Calu3 (cell line): ENCODE data around the gene COX7A2L. TPM values are rescaled to one million over a fixed set of nuclear protein-coding genes. Genes with fewer than 3 reads are reported as not detected.
"Not testable (repeated sequence)": the region's sequence is repeated elsewhere in the genome, so short reads cannot be mapped to it uniquely, and the experiment has no call there.

ENCODE experiments used
- BruUV-seq: library from RNA; stranded (reverse); fragments of 400-500 nt; replicated peaks from 2 replicates; lab custom pipeline; 2021; lab: Mats Ljungman, UMichigan
- CTCF ChIA-PET: fragments of 300-600 bp; sonication (Branson Sonifier 250); formaldehyde crosslinking; loops from one replicate; lab custom pipeline; 2022; ENCODE audit warnings: antibody characterized with exemption; lab: Charles Lee
- DNase-seq: peaks from one replicate; pipeline ENCODE4 v3.0.0; 2022
- H3K27ac Mint-ChIP-seq: one replicate; pipeline ENCODE4 v1.8.0; 2022; ENCODE audit warnings: mixed read lengths; ENCODE audit not compliant: unreplicated experiment
- H3K27me3 Mint-ChIP-seq: one replicate; pipeline ENCODE4 v1.8.0; 2022; ENCODE audit warnings: mixed read lengths; ENCODE audit not compliant: unreplicated experiment
- H3K36me3 Mint-ChIP-seq: one replicate; pipeline ENCODE4 v1.8.0; 2022; ENCODE audit warnings: mild to moderate bottlenecking, moderate library complexity, mixed read lengths; ENCODE audit not compliant: insufficient read depth, unreplicated experiment
- H3K4me1 Mint-ChIP-seq: one replicate; pipeline ENCODE4 v1.8.0; 2022; ENCODE audit warnings: mild to moderate bottlenecking, low read depth, mixed read lengths; ENCODE audit not compliant: unreplicated experiment
- H3K4me3 Mint-ChIP-seq: one replicate; pipeline ENCODE4 v1.8.0; 2022; ENCODE audit warnings: mild to moderate bottlenecking, low read depth, moderate library complexity, mixed read lengths; ENCODE audit not compliant: unreplicated experiment
- H3K9me3 Mint-ChIP-seq: one replicate; pipeline ENCODE4 v1.8.0; 2022; ENCODE audit warnings: low read depth, mixed read lengths; ENCODE audit not compliant: unreplicated experiment
- CTCF ChIP-seq: fragments of 200-600 bp; IDR thresholded peaks from one replicate; pipeline ENCODE4 v1.8.0; 2022; ENCODE audit warnings: antibody characterized with exemption; ENCODE audit not compliant: unreplicated experiment
- intact Hi-C: fragments of 100-400 bp; cut with micrococcal nuclease; formaldehyde crosslinking; loops from one replicate; pipeline ENCODE4 v1.10.0; 2022; ENCODE audit not compliant: unreplicated experiment
- total RNA-seq: library from RNA; stranded (reverse); gene quantifications from 2 replicates; pipeline ENCODE4 v1.2.3, GENCODE V29; 2022

Gene COX7A2L
- total RNA-seq, 1 experiment from 2014 or later: 98.0 TPM

- H3K36me3 Mint-ChIP-seq: peaks cover 52% of the 10 kb centered on the region
- H3K9me3 Mint-ChIP-seq: no peaks in the 10 kb centered on the region
- H3K27me3 Mint-ChIP-seq: no peaks in the 10 kb centered on the region
- DNase-seq: no peak
- BruUV-seq: no TSS peak
- H3K27ac Mint-ChIP-seq: no peak overlapping the region
- no peaks in the 10 kb centered on the region for H3K4me1 Mint-ChIP-seq
- H3K4me3 Mint-ChIP-seq: no peak overlapping the region
- intact Hi-C loops: no loop called here
- CTCF ChIA-PET: no interaction called here
- no peak for TF ChIP-seq CTCF
Observed at GRCh38 chr2:42336361-42336965, 24.6 kb downstream of the COX7A2L start.

- TF ChIP-seq CTCF: no peak
- intact Hi-C loops: no loop called here
- Mint-ChIP-seq H3K27ac (no peak overlapping the region), H3K4me3 (no peak overlapping the region), H3K27me3 (no peaks in the 10 kb centered on the region), H3K4me1 (no peaks in the 10 kb centered on the region), H3K9me3 (no peaks in the 10 kb centered on the region), H3K36me3 (peaks cover 54% of the 10 kb centered on the region)
- no peak for DNase-seq
- BruUV-seq: no TSS peak
- CTCF ChIA-PET: no interaction called here
Observed at GRCh38 chr2:42335514-42336104, 25.4 kb downstream of the COX7A2L start.

- H3K27me3 Mint-ChIP-seq, H3K4me1 Mint-ChIP-seq, BruUV-seq, DNase-seq, H3K27ac Mint-ChIP-seq, H3K4me3 Mint-ChIP-seq, H3K9me3 Mint-ChIP-seq, intact Hi-C loops: not testable (repeated sequence)
- CTCF ChIA-PET: interaction anchor here (0.7 kb wide), 1 partner anchor 26 kb away, joined by 4 read pairs; no protein-coding TSS in a partner anchor
- H3K36me3 Mint-ChIP-seq: peaks cover 52% of the 10 kb centered on the region
Observed at GRCh38 chr2:42334865-42335264, 26.2 kb downstream of the COX7A2L start.

- intact Hi-C loops: no loop called here
- no peaks in the 10 kb centered on the region for H3K4me1 Mint-ChIP-seq
- H3K9me3 Mint-ChIP-seq: no peaks in the 10 kb centered on the region
- no peak overlapping the region for H3K27ac Mint-ChIP-seq
- no peak for TF ChIP-seq CTCF
- no peaks in the 10 kb centered on the region for H3K27me3 Mint-ChIP-seq
- H3K4me3 Mint-ChIP-seq: no peak overlapping the region
- H3K36me3 Mint-ChIP-seq: peaks cover 51% of the 10 kb centered on the region
- DNase-seq: no peak
- BruUV-seq: no TSS peak
- CTCF ChIA-PET: no interaction called here
Observed at GRCh38 chr2:42334220-42334619, 26.8 kb downstream of the COX7A2L start.

GRCh38 chr2:42333579-42333978 is 27.4 kb downstream of the COX7A2L start:
- DNase-seq: no peak
- peak overlapping the region; percentile 3 for H3K27ac Mint-ChIP-seq
- H3K9me3 Mint-ChIP-seq: no peaks in the 10 kb centered on the region
- H3K4me1 Mint-ChIP-seq: no peaks in the 10 kb centered on the region
- no peaks in the 10 kb centered on the region for H3K27me3 Mint-ChIP-seq
- BruUV-seq: no TSS peak
- peaks cover 51% of the 10 kb centered on the region for H3K36me3 Mint-ChIP-seq
- no peak for TF ChIP-seq CTCF
- CTCF ChIA-PET: no interaction called here
- intact Hi-C loops: no loop called here
- no peak overlapping the region for H3K4me3 Mint-ChIP-seq
